CD14-positive monocyte (primary cell): ENCODE results near the gene AOX1. TPM values are rescaled to one million over a fixed set of nuclear protein-coding genes. Genes with fewer than 3 reads are reported as not detected.

Experiments used
- DNase-seq, 3 donors: peaks; one replicate each; pipeline ENCODE4 v3.0.0-alpha.2; 2011 to 2022
- H2AFZ ChIP-seq: 2 replicates; pipeline ENCODE4 v1.6.0; 2012; ENCODE audit warnings: mild to moderate bottlenecking, low read depth, low read length, inconsistent platforms; ENCODE audit not compliant: insufficient read depth, poor library complexity, severe bottlenecking
- H3K27ac ChIP-seq, 2 donors: 1 replicate in 1 of 2; 2 replicates in 1 of 2; pipeline ENCODE4 v1.5.1; 2012 to 2013; ENCODE audit warnings: low read length in 2 of 2, control low read depth in 1 of 2, inconsistent platforms in 1 of 2, low read depth in 1 of 2, mild to moderate bottlenecking in 1 of 2
- H3K27me3 ChIP-seq, 2 donors: one replicate each; pipeline versions ENCODE4 v1.6.0 to v1.6.1; 2011 to 2013; ENCODE audit warnings: low read length in 2 of 2; ENCODE audit not compliant: control insufficient read depth in 2 of 2, insufficient read depth in 2 of 2
- H3K36me3 ChIP-seq, 2 donors: replicated peaks in 1 of 2; 1 replicate in 1 of 2; 2 replicates in 1 of 2; pipeline versions ENCODE4 v1.5.1 to v1.6.1; 2012 to 2013; ENCODE audit warnings: low read length in 2 of 2, control low read depth in 1 of 2, inconsistent platforms in 1 of 2, mild to moderate bottlenecking in 1 of 2; ENCODE audit not compliant: insufficient read depth in 2 of 2, control insufficient read depth in 1 of 2
- H3K4me1 ChIP-seq, 2 donors: 1 replicate in 1 of 2; 2 replicates in 1 of 2; pipeline versions ENCODE4 v1.5.1 to v1.6.1; 2012 to 2013; ENCODE audit warnings: low read length in 2 of 2, control low read depth in 1 of 2, inconsistent platforms in 1 of 2, mild to moderate bottlenecking in 1 of 2, moderate library complexity in 1 of 2; ENCODE audit not compliant: insufficient read depth in 2 of 2, control insufficient read depth in 1 of 2
- H3K4me2 ChIP-seq: replicated peaks from 2 replicates; pipeline ENCODE3; 2012; ENCODE audit warnings: low read length, moderate library complexity, mild to moderate bottlenecking; ENCODE audit not compliant: poor library complexity, severe bottlenecking; ENCODE audit errors: extremely low read depth
- H3K4me3 ChIP-seq, 3 experiments: fragments of 200-600 bp in 1 of 3; sonication (generic) in 1 of 3; replicated peaks in 1 of 3; 1 replicate in 2 of 3; 2 replicates in 1 of 3; pipeline ENCODE4 v1.5.1; 2011 to 2013; ENCODE audit warnings: low read length in 3 of 3, mild to moderate bottlenecking in 3 of 3, control low read depth in 2 of 3, low read depth in 2 of 3, inconsistent platforms in 1 of 3, moderate library complexity in 1 of 3
- H3K79me2 ChIP-seq: 2 replicates; pipeline ENCODE4 v1.6.0; 2012; ENCODE audit warnings: mild to moderate bottlenecking, control low read depth, inconsistent platforms, low read length, moderate library complexity; ENCODE audit not compliant: insufficient read depth
- H3K9ac ChIP-seq: 2 replicates; pipeline ENCODE4 v1.6.0; 2017; ENCODE audit warnings: low read length, mild to moderate bottlenecking; ENCODE audit not compliant: insufficient read depth, poor library complexity, severe bottlenecking
- H3K9me3 ChIP-seq, 2 donors: replicated peaks in 1 of 2; 1 replicate in 1 of 2; 2 replicates in 1 of 2; pipeline versions ENCODE4 v1.5.1 to v1.6.1; 2012 to 2013; ENCODE audit warnings: low read length in 2 of 2, control low read depth in 1 of 2; ENCODE audit not compliant: control insufficient read depth in 1 of 2, insufficient read depth in 1 of 2
- H4K20me1 ChIP-seq: 2 replicates; pipeline ENCODE4 v1.6.0; 2012; ENCODE audit warnings: mild to moderate bottlenecking, low read length, control low read depth, moderate library complexity; ENCODE audit not compliant: insufficient read depth
- H3K27ac Mint-ChIP-seq, 7 donors: one replicate each; pipeline ENCODE4 v1.8.0; 2020; ENCODE audit warnings: mild to moderate bottlenecking in 7 of 7, mixed read lengths in 7 of 7, moderate library complexity in 6 of 7, inconsistent platforms in 2 of 7
- H3K27me3 Mint-ChIP-seq, 3 donors: one replicate each; pipeline ENCODE4 v1.8.0; 2021 to 2022; ENCODE audit warnings: low read depth in 3 of 3, mild to moderate bottlenecking in 3 of 3, mixed read lengths in 3 of 3, moderate library complexity in 3 of 3, inconsistent platforms in 1 of 3
- H3K36me3 Mint-ChIP-seq, 2 donors: one replicate each; pipeline ENCODE4 v1.8.0; 2020; ENCODE audit warnings: mixed read lengths in 2 of 2, inconsistent platforms in 1 of 2, mild to moderate bottlenecking in 1 of 2
- H3K4me1 Mint-ChIP-seq: one replicate; pipeline ENCODE4 v1.8.0; 2020; ENCODE audit warnings: mild to moderate bottlenecking, mixed read lengths
- H3K4me3 Mint-ChIP-seq, 2 donors: one replicate each; pipeline ENCODE4 v1.8.0; 2020; ENCODE audit warnings: mild to moderate bottlenecking in 2 of 2, mixed read lengths in 2 of 2, moderate library complexity in 1 of 2
- H3K9me3 Mint-ChIP-seq, 7 donors: one replicate each; pipeline ENCODE4 v1.8.0; 2020 to 2022; ENCODE audit warnings: mixed read lengths in 7 of 7, mild to moderate bottlenecking in 6 of 7, moderate library complexity in 6 of 7, inconsistent platforms in 2 of 7
- whole genome bisulfite sequencing: methylation state at CpG from one replicate; pipeline ENCODE4 v1.1.5; 2013; ENCODE audit warnings: missing lambda C conversion rate; ENCODE audit not compliant: insufficient coverage; 5-methylcytosine and 5-hydroxymethylcytosine counted together
- intact Hi-C, 2 donors: fragments of 100-400 bp; cut with micrococcal nuclease; formaldehyde crosslinking; loops; one replicate each; pipeline versions ENCODE4 v1.15.0 to v1.15.1; 2023
- polyA plus RNA-seq, 3 donors: library from polyadenylated mRNA; depleted of rRNA in 1 of 3; unstranded in 2 of 3; stranded (reverse) in 1 of 3; fragments of 300-500 nt in 2 of 3; fragments of >200 nt in 1 of 3; fragmentation: Illumina TruSeq in 2 of 3; gene quantifications; 1 replicate in 2 of 3; 2 replicates in 1 of 3; pipeline ENCODE4 v1.2.3, GENCODE V29; 2012 to 2021
- TF ChIP-seq, protein P1 (sequence below): fragments of 200-600 bp; IDR thresholded peaks from one replicate; pipeline ENCODE4 v1.8.0; 2022; ENCODE audit warnings: antibody characterized with exemption, mild to moderate bottlenecking

Gene AOX1
- polyA plus RNA-seq, 3 donors = 0.16 TPM; not detected in 2

- H3K4me3 ChIP-seq = no peak overlapping the region
- DNase-seq = no peak
- no peaks in the 10 kb centered on the region for H3K27me3 ChIP-seq
- Mint-ChIP-seq H3K4me1 (peaks cover 14% of the 10 kb centered on the region), H3K36me3 (peaks cover 0 to 2% of the 10 kb centered on the region in 2 donors), H3K27ac (no peak overlapping the region), H3K4me3 (peak overlapping the region in 1 of 2 donors; percentile 55), H3K9me3 (peaks cover 0 to 2% (median 2%) of the 10 kb centered on the region in 7 donors), H3K27me3 (no peaks in the 10 kb centered on the region)
- peak overlapping the region; percentile 67 for H2AFZ ChIP-seq
- H3K4me2 ChIP-seq = peak overlapping the region; percentile 13
- H3K36me3 ChIP-seq = no peaks in the 10 kb centered on the region
- no peaks in the 10 kb centered on the region for H3K79me2 ChIP-seq
- H3K9ac ChIP-seq = no peak overlapping the region
- intact Hi-C loops = no loop called here
- TF ChIP-seq, protein P1, sequence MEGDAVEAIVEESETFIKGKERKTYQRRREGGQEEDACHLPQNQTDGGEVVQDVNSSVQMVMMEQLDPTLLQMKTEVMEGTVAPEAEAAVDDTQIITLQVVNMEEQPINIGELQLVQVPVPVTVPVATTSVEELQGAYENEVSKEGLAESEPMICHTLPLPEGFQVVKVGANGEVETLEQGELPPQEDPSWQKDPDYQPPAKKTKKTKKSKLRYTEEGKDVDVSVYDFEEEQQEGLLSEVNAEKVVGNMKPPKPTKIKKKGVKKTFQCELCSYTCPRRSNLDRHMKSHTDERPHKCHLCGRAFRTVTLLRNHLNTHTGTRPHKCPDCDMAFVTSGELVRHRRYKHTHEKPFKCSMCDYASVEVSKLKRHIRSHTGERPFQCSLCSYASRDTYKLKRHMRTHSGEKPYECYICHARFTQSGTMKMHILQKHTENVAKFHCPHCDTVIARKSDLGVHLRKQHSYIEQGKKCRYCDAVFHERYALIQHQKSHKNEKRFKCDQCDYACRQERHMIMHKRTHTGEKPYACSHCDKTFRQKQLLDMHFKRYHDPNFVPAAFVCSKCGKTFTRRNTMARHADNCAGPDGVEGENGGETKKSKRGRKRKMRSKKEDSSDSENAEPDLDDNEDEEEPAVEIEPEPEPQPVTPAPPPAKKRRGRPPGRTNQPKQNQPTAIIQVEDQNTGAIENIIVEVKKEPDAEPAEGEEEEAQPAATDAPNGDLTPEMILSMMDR = no peak
- no peaks in the 10 kb centered on the region for H4K20me1 ChIP-seq
- WGBS = no CpG with 5 or more reads among the region's 3 CpGs
- H3K27ac ChIP-seq = no peak overlapping the region
- H3K9me3 ChIP-seq = no peaks in the 10 kb centered on the region
- H3K4me1 ChIP-seq = peaks cover 7 to 12% of the 10 kb centered on the region in 2 donors
Observed at GRCh38 chr2:200603972-200604371, 18.2 kb downstream of the AOX1 start.

GRCh38 chr2:200604571-200605255 lies 18.9 kb downstream of the AOX1 start:
- Histone ChIP-seq H3K79me2 (no peaks in the 10 kb centered on the region), H2AFZ (peak overlapping the region; percentile 67), H3K4me3 (no peak overlapping the region), H3K9ac (no peak overlapping the region), H3K36me3 (no peaks in the 10 kb centered on the region), H3K9me3 (no peaks in the 10 kb centered on the region), H3K4me1 (peaks cover 7 to 12% of the 10 kb centered on the region in 2 donors), H4K20me1 (no peaks in the 10 kb centered on the region), H3K4me2 (no peak overlapping the region), H3K27ac (no peak overlapping the region), H3K27me3 (no peaks in the 10 kb centered on the region)
- no peak for DNase-seq
- peaks cover 0 to 2% of the 10 kb centered on the region in 2 donors for H3K36me3 Mint-ChIP-seq
- intact Hi-C loops = no loop called here
- H3K4me1 Mint-ChIP-seq = peaks cover 14% of the 10 kb centered on the region
- no peak overlapping the region for H3K4me3 Mint-ChIP-seq
- TF ChIP-seq, protein P1 = no peak
- 13% methylated on average over 3 of the region's 5 CpGs for WGBS
- H3K9me3 Mint-ChIP-seq = peaks cover 0 to 2% (median 2%) of the 10 kb centered on the region in 7 donors
- no peak overlapping the region for H3K27ac Mint-ChIP-seq
- no peaks in the 10 kb centered on the region for H3K27me3 Mint-ChIP-seq
